Ureter (tissue), 1 donor: ENCODE measurements around the gene RRAD. TPM values are rescaled to one million over a fixed set of nuclear protein-coding genes. Genes with fewer than 3 reads are reported as not detected.
A peak's percentile ranks its signal among the peaks of the same experiment; 100 is the strongest.

Experiments
- DNase-seq: peaks from one replicate; pipeline ENCODE4 v3.0.0-alpha.2; 2020; ENCODE audit warnings: low spot score
- total RNA-seq: library from RNA; stranded (reverse); gene quantifications from one replicate; pipeline ENCODE4 v1.2.4, GENCODE V29; 2023
- donor health status: DM: yes; HTN: yes; CAD: no.

RRAD gene
- total RNA-seq, 1 donor from 2014 or later, result 7.7 TPM

DNA sequence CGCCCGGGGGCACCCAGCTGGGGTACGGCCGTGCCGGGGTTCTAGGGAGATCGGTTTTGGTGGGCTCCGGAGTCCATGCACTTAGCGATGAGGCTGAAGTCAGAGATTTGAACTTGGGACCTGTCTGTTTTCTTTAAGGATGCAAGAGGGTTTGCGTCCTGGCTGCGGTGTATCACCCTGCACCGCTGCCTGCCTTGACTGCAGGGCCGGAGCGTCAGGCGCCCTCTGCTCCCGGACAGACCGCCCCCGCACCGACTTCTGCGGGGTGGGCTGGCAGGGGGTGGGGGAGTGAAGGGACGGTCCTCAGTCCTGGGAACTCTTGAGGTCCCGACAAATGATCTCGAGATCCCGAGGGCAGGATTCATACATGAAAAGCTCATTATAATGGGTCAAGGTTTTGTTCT lies 44.3 kb downstream of the RRAD start:
- no peak for DNase-seq

GRCh38 chr16:66880288-66881013 lies 44.9 kb downstream of the RRAD start, which contains the start of gene PDP2:
TSS of gene PDP2 (plus strand) at chr16:66880515. CDS start at chr16:66884285, 3,770 bp downstream.
- DNase-seq, result peak; percentile 97

DNA sequence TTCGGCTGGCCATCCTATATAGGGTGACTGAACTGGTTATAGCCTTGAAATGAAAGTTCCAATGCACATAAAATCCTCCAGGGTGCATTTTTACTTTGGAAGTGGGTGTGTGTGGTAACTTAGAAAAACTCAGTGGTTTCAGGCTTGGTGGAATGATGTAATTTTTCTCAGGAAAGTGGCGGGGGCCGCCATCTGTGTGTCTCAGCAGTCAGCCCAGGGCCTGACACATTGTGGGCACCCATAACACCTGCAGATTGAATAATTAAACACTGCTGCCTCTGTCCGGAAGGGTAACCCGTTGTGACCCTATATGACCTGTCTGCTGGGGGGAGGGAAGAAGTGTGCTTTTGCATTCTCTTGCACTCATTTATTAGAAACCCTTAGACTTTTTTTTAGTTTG lies 47.3 kb downstream of the RRAD start:
- DNase-seq, result no peak

- DNase-seq, result no peak
Observed at GRCh38 chr16:66874079-66874775, 51.1 kb downstream of the RRAD start.

- no peak for DNase-seq
Observed at GRCh38 chr16:66873685-66874055, 51.7 kb downstream of the RRAD start.

DNA sequence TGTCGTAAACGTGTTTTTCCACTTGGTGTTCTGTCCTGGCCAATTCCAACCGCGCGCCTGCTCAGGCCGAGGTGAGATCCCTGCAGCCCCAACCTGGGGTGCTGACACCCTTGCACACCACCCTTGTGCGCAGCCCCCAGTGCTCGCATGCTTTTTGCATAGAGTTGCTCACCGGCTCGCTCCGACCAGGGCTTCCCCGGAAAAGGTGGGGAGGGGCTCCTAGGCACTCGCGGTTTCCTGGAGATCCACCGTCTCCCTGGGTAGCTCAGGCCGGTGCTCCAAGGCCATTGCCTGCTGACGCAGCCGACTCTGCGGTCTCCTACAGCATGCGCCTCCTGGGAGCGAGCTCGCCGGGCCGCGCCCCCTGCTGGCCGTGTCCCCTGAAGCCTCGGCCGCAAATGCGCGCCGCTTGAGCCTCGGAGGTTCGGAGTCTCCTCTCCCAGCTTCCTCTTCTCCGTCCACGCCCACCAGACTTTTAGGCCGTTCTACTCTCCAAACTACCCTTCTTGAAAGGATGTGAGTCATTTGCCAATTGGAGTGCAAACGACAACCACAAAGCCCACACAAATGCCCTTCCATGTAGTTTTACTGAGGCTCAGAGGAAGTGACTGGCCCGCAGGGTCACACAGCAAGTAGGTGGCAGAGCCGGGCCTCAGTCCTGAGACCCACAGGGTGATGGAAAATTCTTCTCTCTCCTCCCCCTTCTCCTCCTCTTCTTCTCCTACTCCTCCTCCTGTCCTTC lies 52.2 kb downstream of the RRAD start:
- DNase-seq, result peak; percentile 91

GRCh38 chr16:66872559-66872942 lies 52.8 kb downstream of the RRAD start:
- no peak for DNase-seq

GRCh38 chr16:66871840-66872239 lies 53.5 kb downstream of the RRAD start:
- DNase-seq, result no peak

Other genes with a start within 250 kb of the RRAD start
- 31.6 TPM for gene CMTM4, start 228.8 kb downstream of the RRAD start, total RNA-seq
- gene DYNC1LI2, start 173.9 kb downstream of the RRAD start, total RNA-seq, result 143 TPM
- gene TERB1, start 124.0 kb downstream of the RRAD start, total RNA-seq, result 1.0 TPM
- gene NAE1, start 94.6 kb downstream of the RRAD start, total RNA-seq, result 67.8 TPM
- not detected for gene CA7, start 81.1 kb downstream of the RRAD start, total RNA-seq
- gene PDP2, start 45.0 kb downstream of the RRAD start, total RNA-seq, result 11.5 TPM
- not detected for gene CDH16, start 6.7 kb downstream of the RRAD start, total RNA-seq
- 71.8 TPM for gene CIAO2B, start 8.9 kb upstream of the RRAD start, total RNA-seq
- gene CES2, start 10.0 kb upstream of the RRAD start, total RNA-seq, result 56.3 TPM
- 0.29 TPM for gene CES3, start 35.7 kb upstream of the RRAD start, total RNA-seq
- gene CES4A, start 63.1 kb upstream of the RRAD start, total RNA-seq, result 17.7 TPM
- 53.5 TPM for gene CBFB, start 103.6 kb upstream of the RRAD start, total RNA-seq
- gene PHAF1, start 184.4 kb upstream of the RRAD start, total RNA-seq, result 19.4 TPM
- 14.5 TPM for gene B3GNT9, start 225.5 kb upstream of the RRAD start, total RNA-seq
- gene TRADD, start 234.4 kb upstream of the RRAD start, total RNA-seq, result 20.5 TPM
- gene FBXL8, start 234.4 kb upstream of the RRAD start, total RNA-seq, result 12.5 TPM
- 52.0 TPM for gene HSF4, start 239.2 kb upstream of the RRAD start, total RNA-seq
- 26.8 TPM for gene NOL3, start 245.0 kb upstream of the RRAD start, total RNA-seq